Measurements from ENCODE around the gene MYO1D.

DNA sequence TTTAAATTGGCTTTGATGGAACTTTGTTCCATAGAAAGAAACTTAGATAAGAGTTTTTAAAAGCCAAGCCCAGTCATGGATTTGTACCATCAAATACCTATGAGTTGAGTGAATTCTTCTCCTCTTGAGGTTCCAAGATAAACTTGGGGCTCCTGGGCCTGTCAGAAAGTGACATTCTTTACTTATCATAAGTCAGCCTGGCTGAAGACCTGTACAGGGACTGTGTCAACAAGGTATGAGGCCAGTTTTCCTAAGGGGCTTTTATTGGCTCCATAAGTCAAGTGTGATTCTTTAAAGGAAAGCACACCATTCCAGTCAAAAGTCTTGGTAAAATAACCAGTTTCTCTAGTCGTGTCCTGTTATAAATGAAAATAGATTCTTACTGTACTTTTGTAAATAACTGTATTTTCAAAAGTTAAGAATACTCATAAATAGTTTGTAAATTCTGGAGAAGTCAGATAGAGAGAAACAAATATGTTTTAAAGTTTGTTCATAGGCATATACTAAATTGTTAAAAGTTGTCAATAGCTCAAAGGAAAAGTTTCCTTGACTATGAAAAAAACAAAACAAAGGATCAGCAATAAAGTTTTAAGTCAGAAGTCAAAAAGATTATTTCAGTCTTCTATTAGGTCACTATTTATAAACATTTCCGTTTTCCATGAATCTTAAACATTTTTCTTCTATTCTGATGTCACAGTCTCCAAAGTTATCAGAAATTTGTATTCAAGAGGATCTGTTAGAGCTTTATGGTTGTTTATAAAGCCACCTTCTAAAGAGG lies 22.5 kb upstream of the MYO1D start:
- TF ChIP-seq, protein P1, sequence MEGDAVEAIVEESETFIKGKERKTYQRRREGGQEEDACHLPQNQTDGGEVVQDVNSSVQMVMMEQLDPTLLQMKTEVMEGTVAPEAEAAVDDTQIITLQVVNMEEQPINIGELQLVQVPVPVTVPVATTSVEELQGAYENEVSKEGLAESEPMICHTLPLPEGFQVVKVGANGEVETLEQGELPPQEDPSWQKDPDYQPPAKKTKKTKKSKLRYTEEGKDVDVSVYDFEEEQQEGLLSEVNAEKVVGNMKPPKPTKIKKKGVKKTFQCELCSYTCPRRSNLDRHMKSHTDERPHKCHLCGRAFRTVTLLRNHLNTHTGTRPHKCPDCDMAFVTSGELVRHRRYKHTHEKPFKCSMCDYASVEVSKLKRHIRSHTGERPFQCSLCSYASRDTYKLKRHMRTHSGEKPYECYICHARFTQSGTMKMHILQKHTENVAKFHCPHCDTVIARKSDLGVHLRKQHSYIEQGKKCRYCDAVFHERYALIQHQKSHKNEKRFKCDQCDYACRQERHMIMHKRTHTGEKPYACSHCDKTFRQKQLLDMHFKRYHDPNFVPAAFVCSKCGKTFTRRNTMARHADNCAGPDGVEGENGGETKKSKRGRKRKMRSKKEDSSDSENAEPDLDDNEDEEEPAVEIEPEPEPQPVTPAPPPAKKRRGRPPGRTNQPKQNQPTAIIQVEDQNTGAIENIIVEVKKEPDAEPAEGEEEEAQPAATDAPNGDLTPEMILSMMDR (conservative IDR thresholded peaks at IDR 0.05), result no peak
- no peak for TF ChIP-seq EZH2 (IDR thresholded peaks at IDR 0.05; ENCODE audit: low read depth)
